Measurements from ENCODE around the gene RPL39L.

Gene RPL39L

DNA sequence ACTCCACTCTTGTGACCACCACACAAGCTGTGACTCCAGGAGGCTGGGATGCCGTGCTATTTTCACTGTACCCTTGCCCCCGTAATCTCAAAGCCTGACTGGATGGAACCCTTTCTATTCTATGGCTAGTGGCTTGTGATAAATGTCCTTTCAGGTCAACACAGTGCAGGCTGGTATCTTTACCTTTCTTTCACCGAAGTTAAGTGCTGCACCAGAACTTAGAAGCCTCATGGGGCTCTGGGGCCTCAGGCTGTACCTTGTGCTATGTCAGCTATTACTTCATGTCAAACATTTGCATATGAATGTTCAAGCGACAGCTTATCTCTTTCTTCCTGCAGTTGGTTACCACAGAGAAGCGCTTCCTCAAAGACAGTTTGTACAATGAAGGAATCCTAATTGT lies 66.8 kb downstream of the RPL39L start:
- no peak for DNase-seq (ENCODE audit: extremely low spot score)
- TF ChIP-seq LEF1 (IDR thresholded peaks at IDR 0.05; ENCODE audit: borderline replicate concordance) (no peak), FOXK2 (IDR thresholded peaks at IDR 0.05) (no peak), HDGF (IDR thresholded peaks at IDR 0.05; ENCODE audit: borderline replicate concordance) (no peak)
- CTCF ChIA-PET, result no interaction called here
- POLR2A ChIA-PET, result no interaction called here

DNA sequence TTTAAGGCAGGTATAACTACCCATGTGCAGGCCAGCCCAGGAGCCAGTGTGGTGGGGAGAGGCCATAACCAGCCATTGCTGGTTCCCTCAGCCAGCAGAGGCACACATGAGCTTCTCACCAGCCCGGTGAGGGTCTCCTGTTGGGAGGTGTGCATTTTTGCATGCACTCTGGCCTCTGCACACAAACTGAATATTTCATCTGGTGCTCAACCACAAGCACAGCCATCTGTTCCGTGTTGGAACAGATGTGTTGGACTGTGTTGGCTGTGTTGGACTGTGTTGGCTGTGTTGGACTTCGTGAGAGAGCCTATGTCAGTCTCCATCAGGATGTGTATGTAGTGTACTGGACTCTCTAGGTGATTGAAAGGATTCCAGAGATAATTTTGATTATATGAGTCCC lies 67.2 kb downstream of the RPL39L start:
- POLR2A ChIA-PET, result no interaction called here
- DNase-seq (ENCODE audit: extremely low spot score), result no peak
- CTCF ChIA-PET, result no interaction called here
- TF ChIP-seq SP1 (IDR thresholded peaks at IDR 0.05) (no peak), L3MBTL2 (conservative IDR thresholded peaks at IDR 0.05) (no peak), CTBP1 (IDR thresholded peaks at IDR 0.05; ENCODE audit: borderline replicate concordance) (no peak), SUZ12 (IDR thresholded peaks at IDR 0.05) (no peak), FOXA1 (IDR thresholded peaks at IDR 0.05) (no peak), ELF4 (IDR thresholded peaks at IDR 0.05) (no peak), LEF1 (IDR thresholded peaks at IDR 0.05; ENCODE audit: borderline replicate concordance) (no peak), TARDBP (IDR thresholded peaks at IDR 0.05) (no peak), BHLHE40 (IDR thresholded peaks at IDR 0.05; ENCODE audit: borderline replicate concordance) (no peak), ARNT (IDR thresholded peaks at IDR 0.05) (no peak), FOXM1 (IDR thresholded peaks at IDR 0.05; ENCODE audit: borderline replicate concordance) (no peak), ZNF384 (IDR thresholded peaks at IDR 0.05) (no peak), NFRKB (IDR thresholded peaks at IDR 0.05) (no peak)
- TF ChIP-seq, protein P1, sequence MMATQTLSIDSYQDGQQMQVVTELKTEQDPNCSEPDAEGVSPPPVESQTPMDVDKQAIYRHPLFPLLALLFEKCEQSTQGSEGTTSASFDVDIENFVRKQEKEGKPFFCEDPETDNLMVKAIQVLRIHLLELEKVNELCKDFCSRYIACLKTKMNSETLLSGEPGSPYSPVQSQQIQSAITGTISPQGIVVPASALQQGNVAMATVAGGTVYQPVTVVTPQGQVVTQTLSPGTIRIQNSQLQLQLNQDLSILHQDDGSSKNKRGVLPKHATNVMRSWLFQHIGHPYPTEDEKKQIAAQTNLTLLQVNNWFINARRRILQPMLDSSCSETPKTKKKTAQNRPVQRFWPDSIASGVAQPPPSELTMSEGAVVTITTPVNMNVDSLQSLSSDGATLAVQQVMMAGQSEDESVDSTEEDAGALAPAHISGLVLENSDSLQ (IDR thresholded peaks at IDR 0.05), result no peak

Measured in HEK293T (cell line).